Measurements from ENCODE around the gene RYR2. TPM values are rescaled to one million over a fixed set of nuclear protein-coding genes. Genes with fewer than 3 reads are reported as not detected.

RYR2 gene
- total RNA-seq, 4 donors from 2014 or later = 0.16 to 1.4 (median 0.60) TPM

DNA sequence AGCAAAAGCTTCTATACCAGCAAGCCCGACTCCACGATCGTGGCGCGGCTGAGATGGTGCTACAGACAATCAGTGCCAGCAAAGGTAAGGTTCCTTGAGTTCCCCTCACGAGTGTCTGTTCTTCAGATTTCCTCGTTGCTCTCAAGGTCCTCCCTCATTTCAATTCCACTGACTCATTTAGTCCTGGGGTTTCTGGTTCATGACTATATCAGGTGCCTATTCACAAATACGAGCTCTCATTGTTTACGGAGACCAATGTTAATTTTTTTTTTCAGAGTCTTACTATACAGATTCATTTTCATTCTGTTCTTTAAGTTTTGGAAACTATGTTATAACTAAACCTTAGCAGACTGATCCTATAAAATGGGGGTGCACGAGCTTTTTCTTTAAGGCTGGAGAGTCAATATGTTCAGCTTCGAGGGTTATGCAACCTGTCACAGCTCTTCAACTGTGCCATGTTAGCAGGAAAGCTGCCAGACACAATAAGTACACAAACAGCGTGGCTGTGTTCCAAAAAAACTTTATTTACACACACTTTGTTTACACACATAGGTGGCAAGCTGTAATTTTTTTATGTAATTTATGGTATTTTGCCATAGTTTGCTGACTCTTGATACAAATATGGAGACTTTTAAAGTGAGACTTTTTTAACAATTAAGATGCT, 714.5 kb downstream of the RYR2 start:
- TF ChIP-seq, protein P1, sequence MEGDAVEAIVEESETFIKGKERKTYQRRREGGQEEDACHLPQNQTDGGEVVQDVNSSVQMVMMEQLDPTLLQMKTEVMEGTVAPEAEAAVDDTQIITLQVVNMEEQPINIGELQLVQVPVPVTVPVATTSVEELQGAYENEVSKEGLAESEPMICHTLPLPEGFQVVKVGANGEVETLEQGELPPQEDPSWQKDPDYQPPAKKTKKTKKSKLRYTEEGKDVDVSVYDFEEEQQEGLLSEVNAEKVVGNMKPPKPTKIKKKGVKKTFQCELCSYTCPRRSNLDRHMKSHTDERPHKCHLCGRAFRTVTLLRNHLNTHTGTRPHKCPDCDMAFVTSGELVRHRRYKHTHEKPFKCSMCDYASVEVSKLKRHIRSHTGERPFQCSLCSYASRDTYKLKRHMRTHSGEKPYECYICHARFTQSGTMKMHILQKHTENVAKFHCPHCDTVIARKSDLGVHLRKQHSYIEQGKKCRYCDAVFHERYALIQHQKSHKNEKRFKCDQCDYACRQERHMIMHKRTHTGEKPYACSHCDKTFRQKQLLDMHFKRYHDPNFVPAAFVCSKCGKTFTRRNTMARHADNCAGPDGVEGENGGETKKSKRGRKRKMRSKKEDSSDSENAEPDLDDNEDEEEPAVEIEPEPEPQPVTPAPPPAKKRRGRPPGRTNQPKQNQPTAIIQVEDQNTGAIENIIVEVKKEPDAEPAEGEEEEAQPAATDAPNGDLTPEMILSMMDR (IDR thresholded peaks at IDR 0.05; ENCODE audit: low read depth) = no peak

DNA sequence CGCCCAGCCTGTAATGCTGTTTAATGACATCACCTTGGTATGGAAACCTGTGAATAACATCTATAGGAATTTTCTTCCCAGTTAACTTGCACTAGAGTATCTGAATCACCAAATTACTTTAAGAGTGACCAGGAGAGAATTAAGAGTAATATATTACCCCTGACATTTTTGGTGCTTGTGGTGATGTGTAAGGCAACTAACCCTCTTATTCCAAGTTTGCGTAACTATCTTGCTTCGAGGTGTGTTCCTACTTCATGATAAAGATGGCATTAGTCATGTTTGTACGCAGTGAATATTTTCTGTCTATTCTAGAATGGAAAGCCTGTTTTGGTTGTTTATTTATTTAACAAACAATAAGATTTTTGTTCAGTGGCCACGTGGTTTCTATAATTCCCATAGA, 717.4 kb downstream of the RYR2 start:
- TF ChIP-seq, protein P1 (IDR thresholded peaks at IDR 0.05; ENCODE audit: low read depth) = no peak

DNA sequence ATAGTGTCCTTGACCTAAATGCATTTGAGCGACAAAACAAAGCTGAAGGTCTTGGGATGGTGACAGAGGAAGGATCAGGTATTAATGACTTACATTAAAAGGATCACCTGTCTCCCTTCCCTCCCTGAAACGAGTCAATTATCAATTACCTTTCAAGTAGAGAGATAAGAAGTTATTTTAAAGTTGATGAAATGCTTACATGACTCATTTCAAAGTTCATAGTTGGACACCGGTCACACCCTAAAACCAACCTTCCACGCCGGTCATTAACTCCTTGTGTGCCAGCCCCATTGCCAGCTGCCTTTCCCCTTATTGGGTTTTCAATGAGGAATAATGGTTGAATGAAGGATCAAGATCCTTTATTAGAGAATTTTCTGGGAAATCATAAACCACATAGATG, 719.0 kb downstream of the RYR2 start:
- TF ChIP-seq, protein P1 (IDR thresholded peaks at IDR 0.05; ENCODE audit: low read depth) = no peak

DNA sequence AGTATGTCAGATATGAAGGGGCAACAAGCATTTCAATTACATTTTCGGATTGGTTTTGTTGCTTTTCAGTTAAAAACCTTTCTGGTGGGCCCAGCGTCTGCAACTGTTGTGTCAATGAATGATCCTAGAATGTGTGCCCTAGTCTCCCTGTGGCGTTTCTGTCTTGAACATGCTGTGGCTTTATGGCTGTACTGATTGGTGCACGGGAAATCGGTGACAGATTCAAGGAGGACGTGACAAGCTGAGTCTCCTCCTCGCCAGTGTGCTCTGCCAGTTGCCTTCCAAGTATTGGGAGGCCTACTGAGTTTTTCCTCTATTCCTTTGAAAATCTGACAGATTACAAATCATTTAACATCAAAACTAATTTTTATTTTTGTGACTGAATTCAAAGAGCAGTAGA, 721.2 kb downstream of the RYR2 start:
- TF ChIP-seq, protein P1 (IDR thresholded peaks at IDR 0.05; ENCODE audit: low read depth) = no peak

DNA sequence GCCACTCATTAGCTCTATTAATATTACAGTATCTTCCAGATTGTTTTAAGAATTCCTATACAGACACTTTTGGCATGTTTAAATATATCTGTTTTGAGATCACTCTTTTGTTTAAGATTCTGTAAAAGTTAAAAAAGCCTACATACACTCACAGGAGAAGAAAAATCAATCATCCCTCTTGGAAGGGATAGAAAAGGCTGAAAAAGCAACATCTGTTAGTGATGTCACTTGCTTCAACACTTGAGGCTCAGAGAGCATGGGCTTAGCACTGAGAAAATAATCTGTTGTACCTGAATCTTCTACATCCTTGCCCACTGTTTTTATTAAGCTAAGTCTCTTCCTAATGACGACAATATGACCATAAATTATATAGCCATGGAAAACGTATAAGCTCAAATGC, 721.8 kb downstream of the RYR2 start:
- TF ChIP-seq, protein P1 (IDR thresholded peaks at IDR 0.05; ENCODE audit: low read depth) = no peak

DNA sequence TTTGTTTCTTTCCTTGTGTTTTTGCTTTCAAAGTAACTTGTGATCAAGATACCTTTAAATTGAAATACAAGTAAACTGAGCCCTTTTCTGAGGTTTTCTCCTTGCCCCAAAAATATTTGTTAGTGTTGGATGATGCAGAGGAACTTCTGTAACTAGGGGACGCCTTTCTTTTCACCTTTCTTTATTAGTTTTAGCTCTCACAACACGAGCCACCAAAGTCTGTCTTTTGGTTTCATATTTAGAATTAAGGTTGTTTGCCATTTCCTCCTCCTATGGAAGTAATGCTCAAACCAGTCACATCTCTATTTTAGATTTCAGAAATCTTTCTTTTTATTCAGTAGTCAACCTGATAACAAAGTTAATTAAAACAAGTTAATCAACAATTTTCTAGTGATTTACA, 727.9 kb downstream of the RYR2 start:
- TF ChIP-seq, protein P1 (IDR thresholded peaks at IDR 0.05; ENCODE audit: low read depth) = no peak

DNA sequence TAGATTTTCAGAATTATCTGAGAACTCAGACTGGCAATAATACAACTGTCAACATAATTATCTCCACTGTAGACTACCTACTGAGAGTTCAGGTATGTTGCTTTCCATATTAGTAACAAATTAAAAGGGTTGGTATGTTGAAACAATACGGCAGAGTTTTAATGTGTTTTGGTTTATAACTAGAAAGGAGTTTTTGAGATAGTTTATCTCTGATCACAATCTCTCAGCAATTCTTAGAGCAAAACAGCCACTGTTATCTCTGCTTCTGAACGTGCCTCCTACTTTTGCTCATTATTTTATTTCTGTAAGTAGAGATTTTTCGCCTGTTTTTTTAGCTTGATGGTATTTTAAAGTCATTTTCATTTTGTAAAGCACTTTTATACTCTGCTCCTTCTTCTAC, 730.0 kb downstream of the RYR2 start:
- TF ChIP-seq, protein P1 (IDR thresholded peaks at IDR 0.05; ENCODE audit: low read depth) = no peak
